Neural progenitor cell (in vitro differentiated cells): ENCODE measurements around the gene PDAP1.

Experiments used
- CTCF ChIP-seq: fragments of 200-600 bp; sonication (generic); IDR thresholded peaks from 2 replicates; pipeline ENCODE4 v1.5.1; 2017; ENCODE audit warnings: antibody characterized with exemption, mild to moderate bottlenecking
- EZH2 ChIP-seq: fragments of 200-600 bp; sonication (generic); IDR thresholded peaks from 2 replicates; pipeline ENCODE4 v1.6.1; 2017; ENCODE audit warnings: antibody characterized with exemption, mild to moderate bottlenecking, moderate library complexity
- EZH2phosphoT487 ChIP-seq: fragments of 200-600 bp; sonication (generic); IDR thresholded peaks from 2 replicates; pipeline ENCODE4 v1.6.1; 2017; ENCODE audit warnings: antibody characterized with exemption

- TF ChIP-seq CTCF (no peak), EZH2phosphoT487 (no peak), EZH2 (no peak)
Measured at GRCh38 chr7:99392046-99392445, 16.4 kb downstream of the PDAP1 start.
